Ishikawa (cell line): ENCODE measurements around the gene MRPL17.

Experiments
- CEBPB ChIP-seq: IDR thresholded peaks from 2 replicates; pipeline ENCODE4 v1.6.1; 2012
- CREB1 ChIP-seq: IDR thresholded peaks from 2 replicates; pipeline ENCODE4 v1.6.1; 2012; ENCODE audit warnings: low read depth
- EGR1 ChIP-seq: IDR thresholded peaks from 2 replicates; pipeline ENCODE4 v1.6.1; 2012
- EP300 ChIP-seq: IDR thresholded peaks from 2 replicates; pipeline ENCODE4 v1.6.1; 2012; ENCODE audit warnings: borderline replicate concordance
- FOXM1 ChIP-seq: IDR thresholded peaks from 2 replicates; pipeline ENCODE4 v1.6.1; 2012; ENCODE audit warnings: low read depth, borderline replicate concordance
- MAX ChIP-seq: IDR thresholded peaks from 2 replicates; pipeline ENCODE4 v1.6.1; 2012
- NFIC ChIP-seq: IDR thresholded peaks from 2 replicates; pipeline ENCODE4 v1.6.1; 2012
- RAD21 ChIP-seq: IDR thresholded peaks from 2 replicates; pipeline ENCODE4 v1.6.1; 2012; ENCODE audit warnings: low read depth
- REST ChIP-seq: IDR thresholded peaks from 2 replicates; pipeline ENCODE4 v1.6.1; 2012; ENCODE audit warnings: low read depth, mild to moderate bottlenecking
- TAF1 ChIP-seq: IDR thresholded peaks from 2 replicates; pipeline ENCODE4 v1.6.1; 2012; ENCODE audit warnings: low read depth, mild to moderate bottlenecking
- TEAD4 ChIP-seq: IDR thresholded peaks from 2 replicates; pipeline ENCODE4 v1.6.1; 2012
- YY1 ChIP-seq: IDR thresholded peaks from 2 replicates; pipeline ENCODE4 v1.6.1; 2012; ENCODE audit warnings: low read depth
- ZBTB7A ChIP-seq: IDR thresholded peaks from 2 replicates; pipeline ENCODE4 v1.6.1; 2012; ENCODE audit warnings: low read depth
- TF ChIP-seq, protein P1 (sequence below): IDR thresholded peaks from 2 replicates; pipeline ENCODE4 v1.6.1; 2012

Gene MRPL17

GRCh38 chr11:6711552-6711951, 28.4 kb upstream of the MRPL17 start:
- TF ChIP-seq RAD21: peak; percentile 34; the same call in 1 of the 2 replicates

GRCh38 chr11:6708876-6709275, 25.7 kb upstream of the MRPL17 start:
- no peak for TF ChIP-seq EP300
- no peak for TF ChIP-seq NFIC
- TF ChIP-seq RAD21: no peak
- TF ChIP-seq CREB1: no peak
- TF ChIP-seq CEBPB: no peak
- TF ChIP-seq MAX: no peak

- TF ChIP-seq MAX (no peak), CEBPB (peak; percentile 60), CREB1 (no peak), RAD21 (peak; percentile 55), EGR1 (no peak), REST (no peak), NFIC (no peak), ZBTB7A (no peak)
Measured at GRCh38 chr11:6705905-6706535, 22.9 kb upstream of the MRPL17 start.

- TF ChIP-seq CEBPB (peak; percentile 97), RAD21 (peak; percentile 66), TEAD4 (no peak), NFIC (peak; percentile 45)
Measured at GRCh38 chr11:6703247-6704063, 20.3 kb upstream of the MRPL17 start.

DNA sequence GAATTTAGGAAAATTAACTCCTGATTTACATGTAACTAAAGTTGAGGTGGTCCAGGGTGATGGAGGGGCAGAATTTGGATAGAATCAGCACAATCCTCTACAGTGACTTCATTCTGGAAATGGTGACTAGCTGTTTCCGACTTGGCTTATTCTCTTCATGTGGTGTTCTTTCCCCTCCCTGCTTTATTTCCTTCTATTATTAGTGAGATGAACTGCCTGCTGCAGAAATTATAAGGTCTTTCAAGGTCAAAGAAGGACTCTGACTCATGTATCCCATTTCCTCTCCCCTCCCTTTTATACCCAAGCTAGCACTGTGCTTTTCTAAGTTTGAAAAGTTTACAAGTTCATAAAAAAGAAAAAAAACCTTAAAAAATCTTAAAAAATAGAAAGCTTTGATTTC, 12.2 kb upstream of the MRPL17 start:
- TF ChIP-seq TEAD4: no peak
- no peak for TF ChIP-seq CREB1
- TF ChIP-seq, protein P1, sequence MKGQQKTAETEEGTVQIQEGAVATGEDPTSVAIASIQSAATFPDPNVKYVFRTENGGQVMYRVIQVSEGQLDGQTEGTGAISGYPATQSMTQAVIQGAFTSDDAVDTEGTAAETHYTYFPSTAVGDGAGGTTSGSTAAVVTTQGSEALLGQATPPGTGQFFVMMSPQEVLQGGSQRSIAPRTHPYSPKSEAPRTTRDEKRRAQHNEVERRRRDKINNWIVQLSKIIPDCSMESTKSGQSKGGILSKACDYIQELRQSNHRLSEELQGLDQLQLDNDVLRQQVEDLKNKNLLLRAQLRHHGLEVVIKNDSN: no peak
- TF ChIP-seq EGR1: no peak
- no peak for TF ChIP-seq NFIC
- no peak for TF ChIP-seq YY1
- TF ChIP-seq RAD21: no peak
- no peak for TF ChIP-seq REST
- TF ChIP-seq FOXM1: no peak
- TF ChIP-seq MAX: no peak
- no peak for TF ChIP-seq ZBTB7A
- no peak for TF ChIP-seq CEBPB
- TF ChIP-seq EP300: no peak

DNA sequence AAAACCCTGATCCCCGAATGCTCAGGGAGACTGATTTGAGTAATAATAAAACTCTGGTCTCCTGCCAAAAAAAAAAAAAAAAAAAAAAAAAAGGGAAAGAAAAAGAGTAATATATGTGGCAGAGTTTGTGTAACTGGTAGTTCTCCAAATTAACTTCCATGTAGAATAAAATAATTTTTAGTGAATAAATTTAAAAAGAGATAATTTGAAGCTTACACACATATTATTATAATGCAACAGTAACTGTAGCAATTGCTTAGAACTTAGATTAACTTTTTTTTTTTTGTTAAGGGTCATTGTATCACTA, 11.0 kb upstream of the MRPL17 start:
- no peak for TF ChIP-seq REST
- no peak for TF ChIP-seq NFIC
- no peak for TF ChIP-seq EGR1
- no peak for TF ChIP-seq CREB1
- TF ChIP-seq FOXM1: no peak
- no peak for TF ChIP-seq CEBPB
- no peak for TF ChIP-seq YY1
- TF ChIP-seq TAF1: no peak
- no peak for TF ChIP-seq RAD21
- no peak for TF ChIP-seq TEAD4
- no peak for TF ChIP-seq EP300
